ENCODE results near the gene CAV1. TPM values are rescaled to one million over a fixed set of nuclear protein-coding genes. Genes with fewer than 3 reads are reported as not detected.
"Not testable (repeated sequence)": the region's sequence is repeated elsewhere in the genome, so short reads cannot be mapped to it uniquely, and the experiment has no call there.

CAV1 gene
- total RNA-seq, 1 donor from 2014 or later: 387 TPM

DNA sequence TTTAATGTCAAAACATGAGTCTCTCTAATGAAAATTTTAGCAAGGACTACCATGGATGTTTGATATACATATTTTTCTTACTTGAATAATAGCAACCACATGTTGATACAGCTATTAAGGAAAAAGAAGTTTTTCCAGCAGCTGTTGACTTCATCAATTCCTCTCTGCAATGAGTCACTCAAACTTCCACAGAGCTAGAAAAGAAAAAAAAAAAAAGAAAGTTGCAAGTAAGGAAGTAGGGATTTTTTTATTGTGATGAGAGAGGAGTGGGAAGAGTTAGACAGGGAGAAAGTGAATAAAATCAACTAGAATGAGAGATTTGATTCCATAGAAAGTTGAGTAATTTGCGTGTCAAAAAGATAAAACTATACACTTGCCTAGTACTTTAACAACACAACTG, 46.2 kb downstream of the CAV1 start:
- ATAC-seq: no peak
- no peak for DNase-seq (ENCODE audit: missing footprints)
- intact Hi-C loops (cut with DNase I): no loop called here

DNA sequence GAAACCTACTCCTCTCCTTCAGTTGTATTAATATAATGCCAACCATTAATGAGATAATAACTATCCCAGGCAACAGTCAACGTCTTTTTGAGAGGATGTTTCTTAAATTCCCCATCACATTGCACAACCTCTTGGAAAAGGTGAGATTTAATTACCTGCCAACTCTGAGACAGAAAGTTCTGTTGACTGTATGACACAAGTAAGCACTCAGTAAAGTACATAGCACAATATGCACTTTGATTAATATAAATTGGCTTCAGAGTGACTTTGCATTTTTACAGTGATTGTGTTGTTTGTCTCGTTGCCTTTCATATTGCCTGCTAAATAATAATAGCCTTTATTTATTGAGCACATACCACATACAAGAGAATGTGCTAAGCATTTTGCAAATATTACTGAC, 46.7 kb downstream of the CAV1 start:
- no peak for ATAC-seq
- intact Hi-C loops (cut with DNase I): no loop called here
- DNase-seq (ENCODE audit: missing footprints): no peak

DNA sequence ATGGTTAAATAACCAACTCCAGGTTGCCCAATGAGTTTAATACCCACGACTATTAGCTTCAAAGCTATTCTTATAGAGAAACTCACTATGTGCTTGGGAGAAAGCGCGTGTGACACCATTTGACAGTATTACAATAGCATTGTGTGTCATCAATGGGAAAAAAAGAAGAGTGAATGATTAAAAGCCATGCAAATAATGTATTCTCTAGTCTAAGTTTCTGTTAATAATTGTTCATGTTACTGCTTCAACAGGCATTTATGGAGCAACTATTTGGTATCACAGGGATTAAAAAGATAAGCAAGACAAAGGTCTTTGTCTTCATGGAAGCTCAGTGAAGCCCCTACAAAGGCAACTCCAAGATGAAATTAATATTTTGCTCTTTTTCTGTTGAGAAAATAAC, 47.2 kb downstream of the CAV1 start:
- intact Hi-C loops (cut with DNase I): no loop called here
- DNase-seq (ENCODE audit: missing footprints) (no peak), ATAC-seq (no peak)

DNA sequence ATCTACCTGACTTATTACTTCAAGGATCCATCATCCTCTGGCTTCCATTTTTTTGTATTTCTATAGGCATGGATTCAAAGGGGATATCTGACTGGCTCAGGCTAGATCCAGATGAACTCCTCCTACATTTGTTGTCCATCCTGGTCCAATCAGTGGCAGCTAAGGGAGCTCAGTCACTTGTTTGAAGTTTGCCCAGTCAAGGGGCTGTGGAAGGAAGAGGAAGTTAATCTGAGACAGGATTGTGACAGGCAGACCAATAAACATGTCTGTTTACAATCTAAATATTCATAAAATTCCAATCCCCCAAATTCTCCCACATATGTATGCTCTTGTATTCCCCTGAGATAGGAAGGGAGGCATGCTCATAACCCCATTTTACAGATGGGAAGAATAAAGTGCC, 48.7 kb downstream of the CAV1 start:
- intact Hi-C loops (cut with DNase I): no loop called here

DNA sequence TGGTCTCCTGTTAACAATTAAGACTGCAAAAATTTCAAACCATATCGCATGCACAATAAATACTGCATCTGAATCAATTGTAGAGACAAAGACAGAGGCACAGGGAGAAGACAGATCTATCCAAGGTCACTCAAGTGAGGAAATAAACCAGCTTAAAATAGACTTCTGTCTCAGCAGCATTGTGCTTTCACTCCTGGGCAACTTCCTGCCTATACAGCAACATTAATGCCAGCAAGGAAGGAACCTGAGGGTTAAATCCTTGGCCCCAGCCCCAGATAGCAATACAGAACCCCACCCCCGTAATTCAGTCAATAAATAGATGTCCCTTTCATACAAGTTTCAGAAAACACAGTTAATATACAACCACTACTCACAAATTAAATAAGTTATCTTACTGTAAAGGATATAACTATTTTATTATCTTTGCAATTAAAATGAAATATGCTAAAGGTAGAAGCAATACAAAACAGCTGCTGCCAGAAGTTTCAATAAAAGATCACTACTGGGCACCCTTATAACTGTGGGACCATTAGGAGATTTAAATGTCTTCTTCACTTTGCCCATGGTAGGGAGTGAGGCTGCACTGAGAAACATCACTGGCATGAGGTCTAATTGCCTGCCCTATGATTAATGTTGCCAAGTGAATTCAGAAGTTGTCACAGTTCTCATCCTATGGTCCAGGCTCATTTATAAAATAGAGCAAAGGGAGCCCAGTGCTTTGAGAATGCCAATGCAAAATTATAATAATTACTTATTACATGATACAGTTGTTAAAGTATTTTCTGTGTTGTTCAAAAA, 49.4 kb downstream of the CAV1 start:
- DNase-seq (ENCODE audit: missing footprints) (no peak), ATAC-seq (peak; percentile 60)
- intact Hi-C loops (cut with DNase I): no loop called here

More for the DNA sequence above, 48.7 kb downstream of the CAV1 start:
- ATAC-seq: no peak
- DNase-seq (ENCODE audit: missing footprints): no peak

DNA sequence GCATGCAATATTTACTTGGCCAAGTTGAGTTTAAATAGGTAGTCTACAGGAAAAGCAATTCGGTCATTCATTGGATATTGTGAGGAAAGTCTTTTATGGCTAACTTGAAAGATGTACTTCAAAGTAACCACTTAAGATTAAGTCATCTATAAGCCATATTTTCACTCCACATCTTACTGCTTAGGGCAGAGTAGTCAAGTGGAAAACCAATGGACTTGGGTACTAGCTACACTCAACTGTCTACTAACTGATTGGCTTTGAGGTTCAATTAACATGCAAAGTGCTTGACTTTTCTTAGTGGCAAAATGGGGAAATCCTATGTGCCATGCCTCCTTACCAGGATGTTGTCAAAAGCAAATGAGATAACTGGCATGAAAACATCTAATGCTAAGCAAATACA, 51.0 kb downstream of the CAV1 start:
- DNase-seq (ENCODE audit: missing footprints): no peak
- no peak for ATAC-seq
- intact Hi-C loops (cut with DNase I): no loop called here

DNA sequence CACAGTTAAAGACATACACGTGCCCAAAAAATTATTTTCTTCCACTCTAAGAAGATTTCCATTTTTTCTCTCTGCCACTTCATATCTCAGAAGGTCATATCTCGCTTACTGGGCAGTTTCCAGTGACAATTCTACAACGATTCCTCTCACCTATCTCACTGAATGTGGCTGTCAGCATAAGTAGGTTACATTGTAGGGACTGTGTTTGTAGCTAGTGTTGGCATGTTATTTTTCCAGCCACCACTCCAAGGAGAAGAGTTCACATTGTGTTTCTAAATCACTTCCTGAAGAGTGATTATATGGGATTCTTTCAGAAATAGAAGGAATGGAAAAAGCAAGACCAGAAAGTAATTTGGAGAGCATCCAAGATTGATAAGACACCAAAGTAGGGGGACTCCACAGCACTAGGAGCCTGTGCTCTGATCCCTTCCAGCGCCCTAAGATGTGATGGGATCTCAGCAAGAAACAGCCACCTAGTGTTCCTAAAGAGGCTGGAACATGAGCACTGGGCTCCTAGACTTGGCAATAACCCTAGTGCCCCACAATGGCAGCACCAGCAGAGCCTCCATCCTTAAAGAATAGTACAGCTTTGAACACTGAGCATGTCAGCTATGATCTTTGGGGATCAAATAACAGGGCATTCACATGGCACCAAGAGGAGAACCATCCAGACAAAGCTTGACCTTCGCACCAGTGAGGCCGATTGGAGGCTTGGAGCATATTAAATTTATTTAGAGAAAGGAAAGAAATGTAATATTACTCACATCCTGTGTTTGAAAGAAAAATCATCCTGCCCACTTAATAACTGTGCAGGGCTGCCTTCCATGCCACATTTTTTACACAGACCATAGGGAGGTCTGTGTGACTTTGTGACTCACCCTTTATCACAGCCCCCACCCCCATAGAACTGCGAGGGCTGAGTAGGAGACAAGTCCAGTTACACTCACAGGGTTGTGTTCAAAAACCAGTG, 51.8 kb downstream of the CAV1 start:
- ATAC-seq (no peak), DNase-seq (ENCODE audit: missing footprints) (no peak)
- intact Hi-C loops (cut with DNase I): no loop called here

DNA sequence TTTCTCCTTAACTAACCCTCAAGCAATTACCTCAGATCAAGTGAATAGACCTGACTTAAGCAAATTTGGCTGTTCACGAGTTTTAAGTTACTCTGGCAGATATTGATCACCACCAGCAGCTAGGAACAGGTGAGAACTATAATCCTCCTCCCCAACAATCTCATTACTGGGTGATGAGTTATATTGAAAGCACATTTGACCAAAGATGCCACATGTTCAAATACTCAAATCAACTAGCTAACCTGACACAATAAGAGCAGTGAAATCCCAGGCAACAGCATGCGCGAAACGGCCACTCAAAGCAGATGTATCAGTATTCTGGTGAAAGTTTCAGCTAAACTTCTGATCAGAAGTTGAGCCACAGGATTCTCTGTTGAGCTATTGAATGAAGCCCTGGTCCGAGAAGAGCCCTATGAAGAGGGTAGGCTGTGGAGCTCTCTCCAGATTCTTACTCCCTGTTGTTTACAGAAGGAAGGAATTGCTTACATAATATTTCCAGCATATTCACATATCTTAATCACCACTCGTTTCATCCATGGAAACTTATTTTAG, 52.6 kb downstream of the CAV1 start:
- ATAC-seq (no peak), DNase-seq (ENCODE audit: missing footprints) (no peak)
- intact Hi-C loops (cut with DNase I): no loop called here

DNA sequence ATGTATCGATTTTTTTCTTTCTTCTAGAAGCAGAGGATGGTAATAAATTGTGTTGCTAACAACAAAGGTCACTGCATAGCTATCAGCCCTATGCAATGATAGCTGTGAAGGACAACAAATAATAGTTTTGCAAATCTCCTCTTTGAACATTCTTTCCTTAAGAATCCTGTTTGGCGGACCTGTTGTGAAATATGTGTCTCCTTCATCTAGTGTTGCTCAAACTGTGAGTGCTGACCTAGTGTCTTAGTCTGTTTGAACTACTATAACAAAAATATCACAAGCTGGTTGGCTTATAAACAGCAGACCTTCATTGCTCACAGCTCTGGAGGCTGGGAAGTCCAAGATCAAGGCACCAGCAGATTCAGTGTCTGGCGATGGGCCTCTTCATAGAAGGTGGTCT, 53.7 kb downstream of the CAV1 start:
- ATAC-seq (no peak), DNase-seq (ENCODE audit: missing footprints) (no peak)
- intact Hi-C loops (cut with DNase I): no loop called here

DNA sequence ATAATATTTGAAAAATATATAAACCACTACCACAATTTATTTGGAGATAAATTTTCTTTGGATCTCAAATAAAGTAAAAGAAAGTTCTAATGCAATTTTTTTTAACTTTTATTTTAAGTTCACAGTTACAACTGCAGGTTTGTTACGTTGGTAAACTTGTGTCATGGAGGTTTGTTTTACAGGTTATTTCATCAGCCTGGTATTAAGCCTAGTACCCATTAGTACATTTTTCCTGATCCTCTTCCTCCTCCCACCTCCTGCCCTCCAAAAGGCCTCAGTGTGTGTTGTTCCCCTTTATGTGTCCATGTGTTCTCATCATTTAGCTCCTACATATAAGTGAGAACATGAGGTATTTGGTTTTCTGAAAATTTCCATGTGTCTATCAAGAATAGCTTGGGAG, 54.5 kb downstream of the CAV1 start:
- intact Hi-C loops (cut with DNase I): no loop called here
- DNase-seq (ENCODE audit: missing footprints) (no peak), ATAC-seq (no peak)

DNA sequence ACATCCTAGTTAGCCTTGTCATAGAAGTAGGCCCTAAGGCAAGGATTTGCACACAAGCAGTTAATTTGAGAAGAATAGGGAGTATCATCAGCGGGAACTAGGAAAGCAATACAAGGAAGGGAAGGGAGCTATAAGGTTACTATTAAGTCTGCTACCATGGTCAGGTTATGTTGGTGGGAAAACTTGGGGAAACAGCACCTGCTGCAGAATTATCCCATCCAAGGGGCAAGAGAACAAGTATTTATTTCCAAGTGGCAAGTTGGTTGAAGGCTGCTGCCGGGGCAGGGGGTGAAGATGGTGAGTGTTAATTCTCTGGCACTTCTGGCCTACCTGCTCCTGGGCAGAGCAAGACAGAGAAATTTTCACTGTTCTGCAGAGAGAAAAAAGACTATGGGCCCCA, 55.0 kb downstream of the CAV1 start:
- intact Hi-C loops (cut with DNase I): loop anchor here (5.0 kb wide), 1 partner anchor 33 kb away; no protein-coding TSS in a partner anchor
- no peak for DNase-seq (ENCODE audit: missing footprints)
- ATAC-seq: no peak

DNA sequence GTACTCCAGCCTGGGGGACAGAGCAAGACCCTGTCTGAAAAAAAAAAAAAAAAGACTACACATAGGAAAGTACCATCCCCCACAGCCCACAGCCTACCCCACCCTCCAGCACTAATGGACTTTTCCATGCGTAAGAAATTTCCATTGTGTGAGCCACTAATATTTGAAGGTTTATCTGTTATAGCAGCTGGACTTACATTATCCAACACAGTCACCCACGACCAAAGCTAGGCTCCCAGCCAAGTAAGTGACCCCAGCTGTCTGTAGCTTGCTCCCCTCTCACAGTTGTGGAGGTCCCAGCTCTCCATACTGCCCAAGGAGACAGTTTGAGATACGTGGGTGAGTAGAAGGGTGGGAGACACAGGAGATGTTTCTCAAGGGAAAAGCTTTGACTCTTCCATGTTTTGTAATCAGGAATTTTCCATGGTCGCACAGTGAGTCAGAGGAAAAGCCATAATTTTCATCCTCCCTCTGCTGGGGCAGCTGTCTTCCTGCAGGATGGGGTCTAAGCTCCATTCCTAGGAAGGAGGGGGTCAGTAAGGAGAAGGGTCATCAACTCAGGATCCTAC, 57.4 kb downstream of the CAV1 start:
- DNase-seq (ENCODE audit: missing footprints): no peak
- ATAC-seq: no peak
- intact Hi-C loops (cut with DNase I): loop anchor here (5.0 kb wide), 1 partner anchor 35 kb away; no protein-coding TSS in a partner anchor

DNA sequence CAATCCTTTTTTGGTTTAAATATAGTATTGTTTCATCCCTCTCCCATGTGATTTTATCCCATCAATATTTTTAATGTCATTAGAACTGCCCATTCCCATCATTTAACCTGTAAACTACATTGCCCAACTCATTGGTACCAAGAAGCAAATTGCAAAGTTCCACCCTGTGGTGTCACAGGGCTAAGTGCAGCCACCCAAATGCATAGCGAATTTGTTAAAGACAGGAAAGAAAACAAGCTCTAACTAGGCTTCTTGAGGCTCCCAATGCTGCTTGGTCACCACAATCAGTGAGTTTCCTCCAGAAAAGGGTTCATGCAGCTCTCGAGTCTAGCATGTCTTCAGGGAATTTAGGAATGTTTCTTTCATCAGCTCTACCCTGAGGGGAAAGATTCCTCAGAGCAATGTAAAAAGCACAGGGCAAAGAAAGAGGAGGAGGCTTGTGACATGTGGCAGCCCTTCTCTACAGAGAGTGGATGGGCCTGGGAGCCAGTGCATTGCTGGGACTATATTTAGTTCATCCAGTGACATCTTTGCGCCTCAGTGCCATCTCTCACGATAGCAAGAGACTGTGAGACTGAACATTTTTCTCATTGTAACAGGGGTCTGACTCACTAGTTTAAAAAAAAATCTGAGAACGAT, 58.1 kb downstream of the CAV1 start:
- intact Hi-C loops (cut with DNase I): loop anchor here (5.0 kb wide), 1 partner anchor 36 kb away; no protein-coding TSS in a partner anchor

DNA sequence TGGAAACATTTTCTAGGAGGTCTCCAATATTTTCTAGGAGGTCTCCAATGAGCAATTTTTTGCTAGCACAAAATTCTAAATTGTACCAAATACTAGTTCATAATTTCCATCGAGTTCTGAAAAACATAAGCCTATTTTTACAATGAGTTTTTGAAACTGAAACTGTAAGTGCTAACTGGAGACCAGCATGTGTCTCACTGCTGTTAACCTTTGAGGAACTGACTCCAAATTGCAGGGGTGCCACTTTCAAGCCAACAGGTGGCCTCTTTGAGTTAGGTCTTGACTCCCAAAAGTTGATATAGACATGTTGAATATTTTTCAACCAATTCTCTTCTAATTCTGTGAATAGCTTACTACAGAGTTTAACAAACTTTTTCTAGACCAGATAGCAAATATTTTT, 58.8 kb downstream of the CAV1 start:
- intact Hi-C loops (cut with DNase I): loop anchor here (5.0 kb wide), 1 partner anchor 36 kb away; no protein-coding TSS in a partner anchor
- DNase-seq (ENCODE audit: missing footprints) (no peak), ATAC-seq (no peak)

More for the DNA sequence above, 58.1 kb downstream of the CAV1 start:
- no peak for DNase-seq (ENCODE audit: missing footprints)
- peak; percentile 83 for ATAC-seq

DNA sequence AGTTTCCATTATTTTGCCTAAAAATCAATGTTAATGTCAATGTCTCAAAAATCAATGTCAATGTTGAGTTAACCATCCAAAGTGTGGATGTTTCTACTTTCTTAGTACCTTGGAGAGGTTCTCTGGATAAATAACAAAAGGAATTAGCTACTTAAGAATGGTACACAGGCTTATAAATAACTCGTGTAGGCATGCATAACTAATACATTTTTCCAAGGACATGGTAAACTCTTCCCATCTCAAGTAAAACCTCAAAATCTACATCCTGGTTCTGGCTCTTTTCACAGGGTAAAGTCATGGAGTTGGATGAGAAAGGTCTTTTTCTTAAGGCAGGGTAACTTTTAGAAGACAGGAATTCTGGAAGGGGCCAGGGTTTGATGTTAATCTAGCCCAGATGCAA, 59.9 kb downstream of the CAV1 start:
- ATAC-seq (no peak), DNase-seq (ENCODE audit: missing footprints) (no peak)
- intact Hi-C loops (cut with DNase I): loop anchor here (5.0 kb wide), 3 partner anchors 37 to 232 kb away; no protein-coding TSS in a partner anchor

DNA sequence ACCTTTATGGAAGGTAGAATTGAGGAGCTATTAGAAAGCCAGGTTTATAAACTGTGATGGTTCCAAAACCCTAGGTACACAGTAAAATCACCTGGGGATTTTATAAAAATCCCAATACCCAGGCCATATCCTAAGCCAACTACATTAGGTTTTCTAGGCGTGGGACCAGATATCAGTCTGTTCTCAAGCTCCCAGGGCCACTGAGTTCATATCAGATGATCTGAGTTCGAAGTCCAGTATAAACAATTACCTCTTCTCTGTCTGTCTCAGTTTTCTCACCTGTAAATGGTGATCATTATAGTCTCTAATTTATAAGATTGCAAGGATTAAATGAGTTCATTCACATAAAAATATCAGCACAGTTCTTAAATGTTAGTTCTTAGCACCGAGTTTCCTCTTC, 60.6 kb downstream of the CAV1 start:
- intact Hi-C loops (cut with DNase I): loop anchor here (5.0 kb wide), 2 partner anchors 148 to 233 kb away; no protein-coding TSS in a partner anchor
- DNase-seq (ENCODE audit: missing footprints) (no peak), ATAC-seq (no peak)

DNA sequence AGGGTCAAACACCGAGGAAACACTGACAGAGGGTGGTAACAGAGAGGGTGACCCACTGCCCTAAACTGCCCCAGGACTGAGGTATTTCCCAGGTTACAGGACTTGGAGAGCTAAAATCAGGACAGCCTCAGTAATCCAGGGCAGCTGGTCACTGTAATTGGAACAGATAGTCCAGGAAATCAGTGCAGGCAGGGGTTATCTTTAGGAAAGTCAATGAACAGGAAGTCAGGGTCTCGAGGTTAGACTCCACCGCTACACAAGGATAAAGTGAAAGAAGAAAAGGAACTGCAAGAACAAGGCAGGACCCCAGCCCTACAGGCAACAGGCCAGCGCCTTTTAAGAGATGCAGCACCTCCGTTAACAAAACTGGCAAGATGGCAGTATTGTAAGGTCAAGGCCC, 61.1 kb downstream of the CAV1 start:
- intact Hi-C loops (cut with DNase I): loop anchor here (5.0 kb wide), 2 partner anchors 149 to 234 kb away; no protein-coding TSS in a partner anchor
- no peak for ATAC-seq

DNA sequence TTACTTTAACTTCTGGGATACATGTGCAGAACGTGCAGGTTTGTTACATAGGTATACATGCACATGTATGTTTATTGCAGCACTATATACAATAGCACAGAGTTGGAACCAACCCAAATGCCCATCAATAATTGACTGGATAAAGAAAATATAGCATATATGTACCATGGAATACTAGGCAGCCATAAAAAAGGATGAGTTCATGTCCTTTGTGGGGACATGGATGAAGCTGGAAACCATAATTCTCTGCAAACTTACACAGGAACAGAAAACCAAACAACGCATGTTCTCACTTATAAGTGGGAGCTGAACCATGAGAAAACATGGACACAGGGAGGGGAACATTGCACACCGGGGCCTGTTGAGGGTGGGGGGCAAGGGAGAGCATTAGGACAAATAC, 62.4 kb downstream of the CAV1 start:
- ATAC-seq; DNase-seq (ENCODE audit: missing footprints): not testable (repeated sequence)
- intact Hi-C loops (cut with DNase I): loop anchor here (5.0 kb wide), 2 partner anchors 150 to 235 kb away; no protein-coding TSS in a partner anchor

More for the DNA sequence above, 61.1 kb downstream of the CAV1 start:
- no peak for DNase-seq (ENCODE audit: missing footprints)

Measured in Right ventricle myocardium inferior (tissue), 1 donor.